Gastroesophageal sphincter (tissue), 3 donors: ENCODE results near the gene NOXO1.

ENCODE experiments used
- CTCF ChIP-seq, 4 experiments: fragments of 200-600 bp in 2 of 4; fragments of 450-650 bp in 2 of 4; sonication (generic) in 1 of 4; IDR thresholded peaks; one replicate each; pipeline ENCODE4 v1.5.1; 2017 to 2019; ENCODE audit warnings: antibody characterized with exemption in 4 of 4, mild to moderate bottlenecking in 2 of 4, moderate library complexity in 2 of 4
- EP300 ChIP-seq: sonication (generic); formaldehyde crosslinking; IDR thresholded peaks from one replicate; pipeline ENCODE4 v1.6.1; 2017; ENCODE audit warnings: antibody characterized with exemption, mild to moderate bottlenecking
- POLR2A ChIP-seq, 2 donors: fragments of 450-650 bp; IDR thresholded peaks; one replicate each; pipeline ENCODE4 v1.6.1; 2017; ENCODE audit warnings: antibody characterized with exemption in 2 of 2, mild to moderate bottlenecking in 2 of 2, moderate library complexity in 1 of 2
- POLR2AphosphoS5 ChIP-seq: sonication (generic); formaldehyde crosslinking; IDR thresholded peaks from one replicate; pipeline ENCODE4 v1.6.1; 2017; ENCODE audit warnings: antibody characterized with exemption

DNA sequence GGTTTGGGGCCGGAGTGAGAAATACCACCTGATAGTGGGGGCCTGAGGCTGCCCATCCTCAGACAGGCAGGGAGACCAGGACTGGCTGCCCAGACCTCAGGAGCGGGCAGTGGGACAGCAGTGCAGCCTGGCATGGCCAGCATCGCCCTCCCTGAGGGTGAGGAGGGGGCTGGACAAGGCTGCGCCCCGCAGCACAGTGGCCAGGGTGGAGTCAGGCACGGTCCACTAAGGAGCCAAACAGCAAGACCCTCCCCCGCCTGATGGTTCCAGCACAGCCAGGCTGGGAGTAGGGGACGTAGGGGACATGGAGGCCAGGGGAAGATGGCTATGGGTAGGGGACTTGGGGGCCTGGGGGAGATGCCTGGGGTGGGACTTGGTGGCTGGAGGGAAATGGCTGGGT lies 25.0 kb upstream of the NOXO1 start:
- TF ChIP-seq CTCF (IDR thresholded peaks at IDR 0.05): no peak
- TF ChIP-seq POLR2A (IDR thresholded peaks at IDR 0.05): no peak
- no peak for TF ChIP-seq EP300
- no peak for TF ChIP-seq POLR2AphosphoS5
